OCI-LY3 (cell line): ENCODE data around the gene LPP.
A peak's percentile ranks its signal among the peaks of the same experiment; 100 is the strongest.

ENCODE experiments used
- H2AFZ ChIP-seq: fragments of 200-600, 300-600 bp; shearing (Covaris generic); 2 replicates; pipeline ENCODE4 v1.6.0; 2014; ENCODE audit warnings: antibody characterized with exemption, low read depth, low read length
- H3K27ac ChIP-seq: fragments of 200-600, 300-600 bp; sonication (generic); 2 replicates; pipeline ENCODE4 v1.5.1; 2014; ENCODE audit warnings: mild to moderate bottlenecking, low read length, moderate library complexity, mixed read lengths
- H3K27me3 ChIP-seq: fragments of 200-600, 300-600 bp; sonication (generic); 2 replicates; pipeline ENCODE4 v1.6.1; 2014; ENCODE audit warnings: low read depth, low read length, mixed read lengths
- H3K36me3 ChIP-seq: fragments of 200-600, 300-600 bp; sonication (generic); replicated peaks from 2 replicates; pipeline ENCODE3; 2014; ENCODE audit warnings: low read depth, low read length, mixed read lengths
- H3K4me1 ChIP-seq: fragments of 300-600, 200-600 bp; sonication (generic); 2 replicates; pipeline ENCODE4 v1.6.1; 2014; ENCODE audit warnings: low read length, mixed read lengths
- H3K4me2 ChIP-seq: fragments of 200-600, 300-600 bp; sonication (generic); 2 replicates; pipeline ENCODE4 v1.6.1; 2014; ENCODE audit warnings: low read length, mixed read lengths
- H3K4me3 ChIP-seq: fragments of 300-600, 200-600 bp; sonication (generic); 2 replicates; pipeline ENCODE4 v1.5.1; 2014; ENCODE audit warnings: antibody characterized with exemption, mild to moderate bottlenecking, low read length, moderate library complexity
- H3K79me2 ChIP-seq: fragments of 300-600, 200-600 bp; shearing (Covaris generic); 2 replicates; pipeline ENCODE4 v1.6.1; 2014; ENCODE audit warnings: mild to moderate bottlenecking, low read length, mixed read lengths
- H3K9ac ChIP-seq: fragments of 300-600, 200-600 bp; shearing (Covaris generic); 2 replicates; pipeline ENCODE4 v1.6.0; 2014; ENCODE audit warnings: mild to moderate bottlenecking, low read length, moderate library complexity
- H3K9me3 ChIP-seq: fragments of 200-600, 300-600 bp; shearing (Covaris generic); 2 replicates; pipeline ENCODE4 v1.6.1; 2014; ENCODE audit warnings: low read length, mixed read lengths; ENCODE audit not compliant: insufficient read depth
- H4K20me1 ChIP-seq: fragments of 200-600, 300-600 bp; sonication (generic); 2 replicates; pipeline ENCODE4 v1.6.1; 2016; ENCODE audit warnings: low read length, mixed read lengths; ENCODE audit not compliant: insufficient read depth
- EZH2phosphoT487 ChIP-seq: fragments of 200-600 bp; shearing (Covaris generic); IDR thresholded peaks from 2 replicates; pipeline ENCODE4 v1.6.1; 2018; ENCODE audit warnings: antibody characterized with exemption, mixed run types, low read depth
- TF ChIP-seq, protein P1 (sequence below): fragments of 200-600, 300-600 bp; sonication (generic); IDR thresholded peaks from 2 replicates; pipeline ENCODE4 v1.5.1; 2014; ENCODE audit warnings: antibody characterized with exemption, low read length, low read depth

Gene LPP

DNA sequence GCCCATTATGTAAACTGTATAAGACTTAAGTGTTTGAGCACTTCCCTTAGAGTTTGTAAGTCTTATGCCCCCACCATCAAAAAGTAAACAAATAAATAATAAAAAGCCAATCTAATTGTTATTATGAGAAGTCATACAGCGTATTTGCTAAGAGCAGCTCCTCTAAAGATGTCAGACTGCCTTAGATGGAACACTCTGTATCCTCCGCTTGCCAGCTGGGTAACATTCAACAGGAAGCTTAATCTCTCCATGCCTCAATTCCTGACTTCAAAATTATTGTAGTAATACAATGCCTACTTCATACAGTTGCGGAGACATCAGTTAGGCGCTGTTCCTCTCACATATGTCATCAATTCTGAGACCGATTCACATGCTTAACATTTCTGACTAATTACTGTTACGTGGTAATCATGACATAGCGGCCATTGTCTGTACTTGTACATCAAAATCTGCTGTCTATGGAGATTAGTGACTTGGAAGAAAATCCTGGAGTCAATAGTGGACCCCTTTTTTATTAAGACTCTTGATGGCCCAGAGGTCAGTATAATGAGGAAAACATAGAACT, 417.7 kb downstream of the LPP start:
- H3K4me1 ChIP-seq, result peaks cover 37% of the 10 kb centered on the region
- TF ChIP-seq EZH2phosphoT487, result no peak
- TF ChIP-seq, protein P1, sequence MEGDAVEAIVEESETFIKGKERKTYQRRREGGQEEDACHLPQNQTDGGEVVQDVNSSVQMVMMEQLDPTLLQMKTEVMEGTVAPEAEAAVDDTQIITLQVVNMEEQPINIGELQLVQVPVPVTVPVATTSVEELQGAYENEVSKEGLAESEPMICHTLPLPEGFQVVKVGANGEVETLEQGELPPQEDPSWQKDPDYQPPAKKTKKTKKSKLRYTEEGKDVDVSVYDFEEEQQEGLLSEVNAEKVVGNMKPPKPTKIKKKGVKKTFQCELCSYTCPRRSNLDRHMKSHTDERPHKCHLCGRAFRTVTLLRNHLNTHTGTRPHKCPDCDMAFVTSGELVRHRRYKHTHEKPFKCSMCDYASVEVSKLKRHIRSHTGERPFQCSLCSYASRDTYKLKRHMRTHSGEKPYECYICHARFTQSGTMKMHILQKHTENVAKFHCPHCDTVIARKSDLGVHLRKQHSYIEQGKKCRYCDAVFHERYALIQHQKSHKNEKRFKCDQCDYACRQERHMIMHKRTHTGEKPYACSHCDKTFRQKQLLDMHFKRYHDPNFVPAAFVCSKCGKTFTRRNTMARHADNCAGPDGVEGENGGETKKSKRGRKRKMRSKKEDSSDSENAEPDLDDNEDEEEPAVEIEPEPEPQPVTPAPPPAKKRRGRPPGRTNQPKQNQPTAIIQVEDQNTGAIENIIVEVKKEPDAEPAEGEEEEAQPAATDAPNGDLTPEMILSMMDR, result no peak
- peaks cover 42% of the 10 kb centered on the region for H3K36me3 ChIP-seq
- H3K79me2 ChIP-seq, result peaks cover 6% of the 10 kb centered on the region; the same call in 1 of the 2 replicates
- H3K9ac ChIP-seq, result no peak overlapping the region
- no peaks in the 10 kb centered on the region for H3K9me3 ChIP-seq
- H3K27ac ChIP-seq, result no peak overlapping the region
- no peaks in the 10 kb centered on the region for H3K27me3 ChIP-seq
- H4K20me1 ChIP-seq, result no peaks in the 10 kb centered on the region
- no peak overlapping the region for H2AFZ ChIP-seq
- H3K4me2 ChIP-seq, result no peak overlapping the region
- H3K4me3 ChIP-seq, result no peak overlapping the region

DNA sequence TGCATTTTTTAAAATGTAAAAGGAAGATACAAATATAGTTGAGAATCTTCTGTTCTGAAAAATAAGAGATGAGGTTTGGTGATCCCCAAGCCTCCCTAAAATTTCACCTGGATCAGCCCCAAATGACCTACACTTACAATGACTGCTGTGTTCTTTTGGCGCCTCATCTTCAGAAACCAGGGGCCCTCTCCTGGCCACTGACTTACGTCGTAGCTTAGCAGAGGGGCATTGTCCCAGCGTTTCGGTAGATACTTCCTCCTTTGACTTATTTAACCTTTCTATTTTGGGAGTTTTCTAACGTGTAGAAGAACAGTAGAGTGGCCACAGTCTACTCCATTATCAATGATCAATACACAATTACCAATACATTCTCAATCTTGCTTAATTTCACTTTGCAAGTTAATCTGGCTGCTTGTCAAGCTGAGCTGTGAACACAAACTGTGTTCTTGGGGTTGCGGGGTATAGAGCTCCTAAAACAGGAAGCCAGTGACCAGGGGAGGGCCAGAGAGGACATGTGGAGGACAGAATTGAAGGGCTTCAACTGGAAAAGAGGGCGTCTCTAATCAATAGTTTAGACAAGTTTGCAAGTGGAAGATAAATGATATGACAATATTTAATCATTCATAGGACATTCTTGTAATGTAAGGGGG, 419.5 kb downstream of the LPP start:
- Histone ChIP-seq H2AFZ (no peak overlapping the region), H3K4me1 (peaks cover 44% of the 10 kb centered on the region)

DNA sequence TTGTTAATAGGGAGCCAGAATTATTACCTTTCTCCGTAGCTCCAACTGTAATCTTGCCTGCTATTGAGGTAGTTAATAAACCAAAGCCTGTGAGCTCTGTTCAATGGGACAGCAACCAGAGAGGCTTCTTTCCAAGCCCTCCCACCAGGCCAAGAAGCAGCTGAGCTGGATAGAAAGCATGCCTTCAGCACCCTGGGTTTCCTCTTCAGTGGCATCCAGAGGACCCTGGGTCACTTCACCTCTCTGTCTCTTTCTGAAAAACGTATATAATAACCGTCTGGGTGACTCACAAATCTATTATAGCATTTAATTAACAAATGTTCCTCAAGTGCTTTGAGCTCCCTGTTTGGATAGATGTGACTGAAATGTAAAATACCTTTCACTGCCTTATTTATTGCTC, 420.0 kb downstream of the LPP start:
- H2AFZ ChIP-seq, result no peak overlapping the region
- peak overlapping the region; percentile 29 for H3K27ac ChIP-seq
- H3K4me3 ChIP-seq, result no peak overlapping the region
- H3K9me3 ChIP-seq, result no peaks in the 10 kb centered on the region
- H3K9ac ChIP-seq, result peak overlapping the region; percentile 19; the same call in 1 of the 2 replicates
- peaks cover 49% of the 10 kb centered on the region for H3K4me1 ChIP-seq
- no peaks in the 10 kb centered on the region for H3K27me3 ChIP-seq
- peak overlapping the region; percentile 27 for H3K4me2 ChIP-seq
- TF ChIP-seq, protein P1, result no peak
- TF ChIP-seq EZH2phosphoT487, result no peak
- H3K79me2 ChIP-seq, result peaks cover 24% of the 10 kb centered on the region
- H4K20me1 ChIP-seq, result no peaks in the 10 kb centered on the region
- H3K36me3 ChIP-seq, result peaks cover 58% of the 10 kb centered on the region

More for the DNA sequence above, 419.5 kb downstream of the LPP start:
- peaks cover 53% of the 10 kb centered on the region for H3K36me3 ChIP-seq
- H3K27me3 ChIP-seq, result no peaks in the 10 kb centered on the region
- H3K4me3 ChIP-seq, result no peak overlapping the region
- peak overlapping the region; percentile 27 for H3K4me2 ChIP-seq
- H3K9ac ChIP-seq, result peak overlapping the region; percentile 19; the same call in 1 of the 2 replicates
- H3K27ac ChIP-seq, result peak overlapping the region; percentile 29
- H4K20me1 ChIP-seq, result no peaks in the 10 kb centered on the region
- peaks cover 19% of the 10 kb centered on the region; the same call in 1 of the 2 replicates for H3K79me2 ChIP-seq
- no peaks in the 10 kb centered on the region for H3K9me3 ChIP-seq
- TF ChIP-seq, protein P1, result peak; percentile 46; the same call in 1 of the 2 replicates
- no peak for TF ChIP-seq EZH2phosphoT487

DNA sequence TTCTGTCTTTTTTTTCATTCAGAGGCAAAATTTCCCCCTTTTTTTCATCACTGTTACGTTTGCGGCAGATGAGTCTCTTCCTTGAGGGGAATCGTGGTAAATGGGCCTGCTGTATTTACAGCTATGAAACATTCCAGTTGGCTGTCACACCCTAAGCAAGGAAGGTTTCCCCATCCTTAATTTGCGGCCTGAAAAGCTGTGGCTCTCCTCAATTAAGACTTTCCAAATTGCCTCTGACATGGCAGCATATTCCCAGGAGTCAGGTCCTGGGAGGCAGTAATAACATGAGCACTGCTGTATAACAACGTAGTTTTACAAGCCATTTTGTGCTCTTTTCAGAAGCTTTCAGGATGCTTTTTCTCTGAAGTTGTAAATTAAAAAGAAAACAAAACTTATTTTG, 420.9 kb downstream of the LPP start:
- Histone ChIP-seq H3K27me3 (no peaks in the 10 kb centered on the region), H4K20me1 (no peaks in the 10 kb centered on the region), H3K9me3 (no peaks in the 10 kb centered on the region), H3K9ac (0 out of 2 replicates have a peak overlapping the region, but pooled peaks have one; percentile 19), H3K4me2 (no peak overlapping the region), H3K36me3 (peaks cover 61% of the 10 kb centered on the region), H2AFZ (no peak overlapping the region), H3K4me1 (peaks cover 59% of the 10 kb centered on the region), H3K79me2 (peaks cover 32% of the 10 kb centered on the region), H3K4me3 (no peak overlapping the region), H3K27ac (0 out of 2 replicates have a peak overlapping the region, but pooled peaks have one; percentile 29)
- TF ChIP-seq EZH2phosphoT487, result no peak
- TF ChIP-seq, protein P1, result no peak
